GM19043 (cell line): ENCODE data around the gene MRPL39.

ENCODE experiments used
- ATAC-seq: cut with Tn5 transposase; IDR thresholded peaks from one replicate; pipeline ENCODE4 v1.9.1; 2021; ENCODE audit warnings: low read depth; ENCODE audit not compliant: unreplicated experiment

Gene MRPL39

DNA sequence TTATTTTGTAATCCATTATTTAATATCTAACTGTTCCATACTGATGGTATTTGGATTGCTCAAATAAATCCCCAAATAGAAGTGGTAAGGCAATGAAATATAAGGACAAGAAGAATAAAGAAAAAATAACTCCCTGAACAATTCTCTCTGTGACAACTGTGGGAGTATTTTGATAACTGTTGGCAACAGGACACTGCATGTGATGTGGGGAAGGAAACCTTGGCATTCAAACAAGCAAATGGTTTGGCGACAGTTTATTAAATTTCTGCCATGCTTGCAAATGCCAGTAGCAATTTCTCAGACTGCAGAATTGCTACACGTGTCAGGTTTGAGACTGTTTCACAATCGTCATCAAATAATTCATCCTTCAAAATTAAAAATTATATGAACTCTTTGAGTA, 8.6 kb upstream of the MRPL39 start:
- no peak for ATAC-seq

DNA sequence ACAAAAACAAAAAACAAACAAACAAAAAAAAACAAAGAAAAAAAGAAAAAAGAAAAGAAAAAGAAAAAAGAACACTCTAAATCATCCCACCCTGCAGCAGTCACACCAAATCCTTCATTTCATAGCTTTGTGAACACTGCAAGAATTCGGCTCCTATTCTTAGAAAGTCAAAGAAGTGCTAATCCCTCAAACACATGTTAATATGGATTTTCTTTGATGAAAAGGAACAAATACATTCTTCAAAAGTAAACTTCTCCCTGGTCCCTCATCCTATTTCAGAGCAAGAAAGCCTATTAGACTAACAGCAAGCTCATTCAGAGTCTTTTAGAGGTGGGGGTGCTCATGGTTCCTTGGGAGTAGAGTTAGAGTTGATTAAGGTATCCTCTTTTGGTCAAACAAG, 7.2 kb upstream of the MRPL39 start:
- no peak for ATAC-seq

DNA sequence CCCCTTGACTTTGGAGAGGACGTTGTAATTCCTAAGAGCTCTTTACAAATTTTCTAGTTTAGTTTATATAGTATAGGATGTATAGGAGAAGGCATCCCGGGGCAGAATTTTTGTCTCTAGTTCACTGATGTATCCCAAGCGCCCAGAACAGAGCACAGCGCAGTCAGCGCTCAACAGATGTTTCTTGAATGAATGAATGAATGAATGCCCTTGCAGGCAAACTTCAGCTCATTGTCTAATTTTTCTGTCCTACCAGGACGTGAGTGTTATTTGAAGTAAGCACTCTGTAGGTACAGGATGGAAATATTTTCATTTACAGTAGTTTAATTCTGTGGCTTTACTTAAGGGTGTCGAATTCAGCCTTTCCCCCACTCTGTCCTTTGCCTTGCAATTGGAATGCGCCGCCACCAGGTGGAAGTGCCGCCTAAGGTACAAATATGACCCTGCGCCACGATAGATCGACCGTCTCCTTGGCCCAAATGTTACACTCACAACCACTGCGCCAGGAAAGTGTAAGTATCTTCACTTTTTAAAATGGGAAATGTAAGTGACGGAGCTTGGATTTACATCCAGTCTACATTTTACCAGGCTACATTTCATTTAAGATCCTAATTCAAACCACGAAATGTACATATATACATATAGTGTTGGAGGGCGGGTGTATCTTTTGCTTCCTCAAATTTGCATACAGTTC, 910 bp upstream of the MRPL39 start:
- peak; percentile 77 for ATAC-seq

- ATAC-seq, result no peak
Observed at GRCh38 chr21:25589887-25590286, 17.4 kb downstream of the MRPL39 start.

DNA sequence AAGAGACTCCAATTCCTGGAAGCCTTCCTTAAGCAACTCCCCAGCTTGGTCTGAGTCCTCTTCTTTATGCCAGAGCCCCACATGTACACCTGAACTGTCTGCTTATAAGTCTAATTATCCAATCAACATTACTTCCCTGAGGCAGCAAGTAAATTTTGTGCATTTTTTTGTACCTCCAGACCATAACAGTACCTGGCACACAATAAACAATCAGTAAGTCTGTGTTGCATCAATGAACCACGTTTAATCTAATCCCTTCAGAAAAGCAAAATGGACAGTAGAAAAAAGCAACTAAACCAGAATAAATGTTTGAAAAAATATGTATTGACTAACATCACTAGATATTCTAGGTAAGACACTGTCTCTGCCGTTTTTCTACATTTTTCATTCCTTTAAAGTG, 20.5 kb downstream of the MRPL39 start:
- no peak for ATAC-seq

- no peak for ATAC-seq
Observed at GRCh38 chr21:25586326-25586725, 21.0 kb downstream of the MRPL39 start.

GRCh38 chr21:25584833-25585676, 22.2 kb downstream of the MRPL39 start:
- ATAC-seq, result no peak

DNA sequence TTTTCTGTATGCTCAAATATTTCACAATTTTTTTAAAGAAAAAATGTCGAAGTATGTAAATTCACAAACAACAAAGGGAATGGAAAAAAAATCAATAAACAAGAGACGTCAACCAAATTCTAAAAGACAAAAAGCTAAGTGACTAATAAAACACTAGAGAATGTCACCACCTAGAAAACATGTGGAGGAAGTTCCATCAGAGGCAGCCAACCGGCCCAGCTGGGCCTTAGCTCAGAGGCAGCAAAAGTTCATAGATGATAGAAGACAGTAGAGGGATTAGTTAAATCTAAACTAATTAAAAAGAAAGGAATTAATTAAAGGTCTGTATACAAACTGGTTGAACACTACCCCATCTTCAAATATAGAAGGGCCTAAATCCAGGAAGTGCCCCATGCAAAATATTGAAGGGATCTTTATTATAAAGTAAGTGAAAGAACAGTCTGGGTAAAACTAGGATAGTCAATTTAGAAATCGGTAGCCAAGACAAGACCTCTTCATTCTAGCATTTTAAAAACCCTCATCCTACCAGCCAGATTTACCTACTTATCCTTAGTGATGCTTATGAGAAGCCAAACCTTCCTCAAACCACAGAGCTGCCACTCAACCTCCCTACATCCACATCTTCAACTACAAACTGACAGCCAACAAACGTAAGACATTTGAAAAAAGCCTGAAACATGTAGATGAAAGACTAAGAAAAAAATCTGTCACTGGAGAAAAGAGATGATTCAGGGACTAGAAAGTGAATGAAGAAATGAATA, 23.7 kb downstream of the MRPL39 start:
- ATAC-seq, result no peak

DNA sequence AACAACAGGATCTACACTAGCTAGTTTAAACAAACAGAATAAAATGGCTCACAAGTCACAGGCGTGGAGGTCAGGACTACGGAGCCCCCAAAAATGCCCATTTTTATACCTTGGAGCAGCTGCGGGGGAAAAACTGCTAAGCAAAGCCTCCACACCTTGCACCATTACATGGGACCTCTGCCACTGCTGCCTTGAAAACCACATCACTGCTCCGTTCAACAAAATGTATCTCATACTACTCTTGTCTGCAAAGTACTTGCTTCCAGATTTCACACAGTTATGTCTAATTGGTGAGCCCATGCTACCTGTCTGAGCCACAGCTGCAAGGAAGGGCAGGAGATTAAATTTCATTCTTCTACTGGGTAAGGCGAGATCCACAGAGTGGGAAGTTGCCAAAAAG, 24.4 kb downstream of the MRPL39 start:
- no peak for ATAC-seq

DNA sequence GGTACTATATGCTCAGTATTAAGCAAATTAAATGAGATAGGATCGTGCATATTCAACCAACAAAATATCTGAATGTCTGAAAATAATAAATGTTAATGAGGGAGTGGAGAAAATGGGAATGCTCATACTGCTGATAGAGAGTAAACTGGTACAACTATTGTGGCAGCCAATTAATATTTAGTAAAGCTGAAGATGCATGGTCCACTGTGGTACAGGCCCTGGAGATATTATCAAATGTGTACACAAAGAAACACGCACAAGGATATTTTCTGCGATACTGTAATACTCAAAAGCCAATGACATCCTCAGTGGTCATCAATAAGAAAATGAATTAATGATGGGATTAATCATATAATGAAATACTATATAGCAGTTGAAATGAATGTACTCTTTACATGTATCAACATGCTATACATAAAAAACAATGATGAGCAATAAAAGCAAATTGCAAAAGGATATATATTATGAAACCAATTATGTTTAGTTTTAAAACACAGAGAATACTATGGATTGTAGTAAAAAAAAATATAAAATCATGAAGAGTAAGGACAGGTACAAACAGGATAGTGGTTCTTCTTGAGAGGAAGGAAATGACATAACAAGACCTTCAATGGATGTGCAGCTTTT, 25.0 kb downstream of the MRPL39 start:
- ATAC-seq, result no peak

DNA sequence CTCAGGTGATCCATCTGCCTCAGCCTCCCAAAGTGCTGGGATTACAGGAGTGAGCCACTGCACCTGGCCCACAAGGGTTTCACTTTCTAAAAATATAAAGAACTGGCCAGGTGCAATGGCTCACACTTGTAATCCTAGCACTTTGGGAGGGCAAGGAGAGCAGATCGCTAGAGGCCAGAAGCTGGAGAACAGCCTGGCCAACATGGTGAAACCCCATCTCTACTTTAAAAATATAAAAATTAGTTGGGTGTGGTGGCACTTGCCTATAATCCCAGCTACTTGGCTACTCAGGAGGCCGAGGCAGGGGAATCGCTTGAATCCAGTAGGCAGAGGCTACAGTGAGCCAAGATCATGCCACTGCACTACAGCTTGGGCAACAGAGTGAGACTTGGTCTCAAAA, 25.7 kb downstream of the MRPL39 start:
- ATAC-seq, result no peak

- no peak for ATAC-seq
Observed at GRCh38 chr21:25580912-25581260, 26.4 kb downstream of the MRPL39 start.

DNA sequence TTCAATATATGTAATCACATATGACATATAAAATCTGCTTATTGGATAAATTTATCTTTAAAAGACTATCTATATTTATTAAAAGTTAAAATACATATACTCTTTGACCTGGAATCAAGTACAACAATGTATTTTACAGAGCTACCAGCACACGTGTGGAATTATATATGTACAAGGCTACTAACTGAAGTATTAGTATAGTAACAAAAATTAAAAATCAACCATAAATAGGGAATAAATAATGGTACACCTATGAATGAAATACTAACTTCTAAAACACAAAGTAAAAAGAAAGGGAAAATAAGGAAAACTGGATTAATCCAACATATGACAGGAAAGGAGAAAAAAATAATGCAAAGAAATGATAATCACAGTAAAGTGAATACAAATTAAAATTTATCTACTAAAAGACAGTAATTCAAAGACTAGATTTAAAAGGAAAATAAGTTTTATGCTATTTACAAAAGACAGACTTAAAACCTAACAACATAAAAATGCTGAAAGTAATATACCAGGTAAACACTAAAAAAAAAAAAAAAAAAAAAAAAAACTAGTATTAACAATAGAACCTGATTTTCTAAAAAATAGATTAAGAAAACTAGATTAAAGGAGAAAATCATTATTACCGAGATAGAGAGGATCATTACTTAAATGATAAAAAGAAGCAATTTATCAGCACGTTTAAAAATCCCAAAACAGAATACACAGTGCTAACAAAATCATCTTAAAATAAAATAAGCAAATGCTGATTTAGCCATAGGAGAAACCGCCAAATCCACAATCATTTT, 27.9 kb downstream of the MRPL39 start:
- ATAC-seq, result no peak

DNA sequence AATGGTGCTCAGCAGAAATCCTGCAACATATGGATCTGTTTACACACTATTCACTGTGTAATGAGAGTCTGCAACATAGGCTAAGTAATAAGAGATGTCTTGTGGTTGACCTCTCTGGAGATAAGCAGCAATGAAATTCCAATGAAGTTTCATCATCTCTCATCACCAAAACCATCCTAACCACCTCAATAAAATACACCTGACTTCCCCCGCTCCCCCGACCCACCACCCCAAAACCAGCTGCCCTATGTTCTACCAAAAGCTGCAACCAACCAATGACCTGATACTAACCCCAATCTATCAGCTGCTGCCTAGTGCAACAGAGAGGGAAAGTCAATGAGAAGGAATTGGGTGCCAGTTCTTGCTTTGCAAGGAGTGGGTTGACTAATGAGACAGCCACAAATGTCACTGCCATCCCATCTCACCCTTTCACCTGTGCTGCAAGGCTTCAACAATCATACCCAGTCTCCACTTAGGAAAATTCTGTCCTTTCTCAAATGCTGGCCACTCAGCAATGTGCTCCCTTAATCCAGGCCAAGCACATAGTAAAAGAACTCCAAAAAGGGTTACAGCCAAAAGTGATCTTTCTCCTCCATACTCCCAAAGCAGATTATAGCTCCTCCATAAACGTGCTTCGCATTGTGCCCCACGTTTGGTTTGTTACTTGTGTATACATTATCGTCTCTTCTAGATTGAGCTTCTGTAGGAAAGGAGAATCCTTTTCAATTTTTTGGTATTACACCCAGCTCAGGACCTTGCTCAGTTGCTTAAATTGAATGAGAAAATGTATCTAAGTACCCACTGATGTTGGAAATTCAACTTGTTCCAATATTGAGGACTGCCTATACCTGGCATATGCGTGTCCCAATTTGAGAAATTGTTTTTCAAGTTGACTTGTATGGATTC, 29.0 kb downstream of the MRPL39 start:
- peak; percentile 23 for ATAC-seq

GRCh38 chr21:25577424-25578055, 29.7 kb downstream of the MRPL39 start:
- ATAC-seq, result no peak

DNA sequence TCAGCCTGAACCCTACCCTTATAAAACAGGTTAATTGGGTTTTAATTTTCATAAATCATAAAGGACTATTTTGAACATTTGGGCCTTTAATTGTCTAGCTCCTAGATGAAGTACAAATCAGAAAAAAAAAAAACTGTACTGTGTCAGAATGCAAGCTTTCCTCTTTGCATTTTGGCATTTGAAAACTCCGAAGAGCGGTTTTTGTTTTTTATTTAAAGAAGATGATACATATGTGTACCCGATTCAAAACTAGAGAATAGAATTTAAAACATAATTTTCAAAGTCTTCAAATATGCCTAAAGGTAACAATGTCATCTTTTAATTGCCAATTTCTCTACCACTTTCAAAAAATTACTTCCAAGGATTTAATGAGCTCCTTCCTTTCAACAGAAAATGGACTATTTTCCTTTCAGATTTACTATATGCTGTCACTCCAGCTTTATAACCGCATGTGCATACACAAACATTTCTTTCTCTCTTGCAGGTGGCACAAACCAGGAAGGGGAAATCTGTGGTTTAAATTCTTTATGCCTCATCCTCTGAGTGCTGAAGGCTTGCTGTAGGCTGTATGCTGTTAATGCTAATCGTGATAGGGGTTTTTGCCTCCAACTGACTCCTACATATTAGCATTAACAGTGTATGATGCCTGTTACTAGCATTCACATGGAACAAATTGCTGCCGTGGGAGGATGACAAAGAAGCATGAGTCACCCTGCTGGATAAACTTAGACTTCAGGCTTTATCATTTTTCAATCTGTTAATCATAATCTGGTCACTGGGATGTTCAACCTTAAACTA, 33.7 kb downstream of the MRPL39 start:
- ATAC-seq, result peak; percentile 22

GRCh38 chr21:25572861-25573310, 34.4 kb downstream of the MRPL39 start:
- peak; percentile 32 for ATAC-seq

GRCh38 chr21:25571726-25572121, 35.6 kb downstream of the MRPL39 start:
- no peak for ATAC-seq
